Thoracic aorta (tissue), 2 donors: ENCODE results near the gene ABCC3. TPM values are rescaled to one million over a fixed set of nuclear protein-coding genes. Genes with fewer than 3 reads are reported as not detected.

Experiments
- ATAC-seq: fragments of 150-250 bp; one replicate; pipeline ENCODE4 v1.8.0; 2017; ENCODE audit warnings: low read depth; ENCODE audit not compliant: insufficient number of reproducible peaks, low FRiP score
- DNase-seq: peaks from one replicate; pipeline ENCODE4 v3.0.0-alpha.2; 2020; ENCODE audit warnings: low spot score
- H3K27ac ChIP-seq, 2 donors: fragments of 200-600 bp; sonication (generic); 1 replicate in 1 of 2; 2 replicates in 1 of 2; pipeline ENCODE4 v1.5.1; 2016; ENCODE audit warnings: mild to moderate bottlenecking in 2 of 2, moderate library complexity in 2 of 2
- H3K27me3 ChIP-seq: fragments of 200-600 bp; sonication (generic); replicated peaks from 2 replicates; pipeline ENCODE4 v1.6.0; 2016; ENCODE audit warnings: mild to moderate bottlenecking; ENCODE audit not compliant: insufficient read depth
- H3K36me3 ChIP-seq: fragments of 200-600 bp; sonication (generic); one replicate; pipeline ENCODE4 v1.5.1; 2016
- H3K4me1 ChIP-seq, 2 donors: fragments of 200-600 bp; sonication (generic); 1 replicate in 1 of 2; 2 replicates in 1 of 2; pipeline versions ENCODE4 v1.5.1 to v1.6.0; 2016; ENCODE audit warnings: low read depth in 2 of 2, mild to moderate bottlenecking in 1 of 2; ENCODE audit not compliant: control insufficient read depth in 1 of 2
- H3K4me3 ChIP-seq: fragments of 200-600 bp; sonication (generic); 2 replicates; pipeline ENCODE4 v1.5.1; 2016; ENCODE audit warnings: mild to moderate bottlenecking
- H3K9me3 ChIP-seq: fragments of 200-600 bp; sonication (generic); 2 replicates; pipeline ENCODE4 v1.5.1; 2016
- CTCF ChIP-seq: fragments of 200-600 bp; sonication (generic); IDR thresholded peaks from one replicate; pipeline ENCODE4 v1.5.1; 2019; ENCODE audit warnings: antibody characterized with exemption
- total RNA-seq, 2 donors: library from RNA; depleted of rRNA; stranded (reverse); fragments of >200 nt; gene quantifications; one replicate each; pipeline versions ENCODE4 v1.1.0 to v1.2.3, GENCODE V29; 2016

ABCC3 gene
- total RNA-seq, 2 donors from 2014 or later = 72.7 to 143 TPM

- TF ChIP-seq CTCF = no peak
- Histone ChIP-seq H3K4me3 (no peak overlapping the region), H3K27me3 (no peaks in the 10 kb centered on the region), H3K4me1 (peaks cover 8 to 41% of the 10 kb centered on the region in 2 donors), H3K36me3 (no peaks in the 10 kb centered on the region), H3K9me3 (no peaks in the 10 kb centered on the region), H3K27ac (no peak overlapping the region)
- no peak for DNase-seq
- no peak for ATAC-seq
Measured at GRCh38 chr17:50588391-50589049, 46.2 kb upstream of the ABCC3 start.

- H3K9me3 ChIP-seq = no peaks in the 10 kb centered on the region
- ATAC-seq (no peak), DNase-seq (no peak)
- no peak overlapping the region for H3K4me3 ChIP-seq
- H3K36me3 ChIP-seq = no peaks in the 10 kb centered on the region
- H3K4me1 ChIP-seq = peaks cover 8 to 42% of the 10 kb centered on the region in 2 donors
- TF ChIP-seq CTCF = no peak
- H3K27me3 ChIP-seq = no peaks in the 10 kb centered on the region
- no peak overlapping the region for H3K27ac ChIP-seq
Measured at GRCh38 chr17:50589095-50589705, 45.5 kb upstream of the ABCC3 start.

- no peak overlapping the region for H3K4me3 ChIP-seq
- H3K36me3 ChIP-seq = no peaks in the 10 kb centered on the region
- no peaks in the 10 kb centered on the region for H3K9me3 ChIP-seq
- ATAC-seq = no peak
- H3K27me3 ChIP-seq = no peaks in the 10 kb centered on the region
- DNase-seq = no peak
- no peak overlapping the region for H3K27ac ChIP-seq
- H3K4me1 ChIP-seq = peaks cover 8 to 42% of the 10 kb centered on the region in 2 donors
- TF ChIP-seq CTCF = no peak
Measured at GRCh38 chr17:50590946-50591737, 43.5 kb upstream of the ABCC3 start.

GRCh38 chr17:50593321-50593720 lies 41.4 kb upstream of the ABCC3 start:
- DNase-seq (no peak), ATAC-seq (no peak)
- H3K36me3 ChIP-seq = no peaks in the 10 kb centered on the region
- no peak overlapping the region for H3K4me3 ChIP-seq
- no peak for TF ChIP-seq CTCF
- H3K27ac ChIP-seq = no peak overlapping the region
- peaks cover 8 to 40% of the 10 kb centered on the region in 2 donors for H3K4me1 ChIP-seq
- H3K27me3 ChIP-seq = no peaks in the 10 kb centered on the region
- H3K9me3 ChIP-seq = no peaks in the 10 kb centered on the region

GRCh38 chr17:50594128-50594823 lies 40.4 kb upstream of the ABCC3 start:
- no peak overlapping the region for H3K27ac ChIP-seq
- H3K4me3 ChIP-seq = no peak overlapping the region
- H3K36me3 ChIP-seq = no peaks in the 10 kb centered on the region
- peaks cover 5 to 30% of the 10 kb centered on the region in 2 donors for H3K4me1 ChIP-seq
- no peak for TF ChIP-seq CTCF
- DNase-seq = no peak
- no peaks in the 10 kb centered on the region for H3K27me3 ChIP-seq
- no peak for ATAC-seq
- no peaks in the 10 kb centered on the region for H3K9me3 ChIP-seq
